GM19397 (cell line): ENCODE data around the gene AKAP7.
"Not testable (repeated sequence)": the region's sequence is repeated elsewhere in the genome, so short reads cannot be mapped to it uniquely, and the experiment has no call there.

Experiments used
- ATAC-seq: cut with Tn5 transposase; IDR thresholded peaks from one replicate; pipeline ENCODE4 v1.9.1; 2021; ENCODE audit warnings: mild to moderate bottlenecking, moderate library complexity; ENCODE audit not compliant: unreplicated experiment

Gene AKAP7

GRCh38 chr6:131288214-131288613 lies 152.9 kb downstream of the AKAP7 start:
- no peak for ATAC-seq

- no peak for ATAC-seq
Measured at GRCh38 chr6:131290955-131291354, 155.7 kb downstream of the AKAP7 start.

GRCh38 chr6:131292145-131292938 lies 157.1 kb downstream of the AKAP7 start:
- no peak for ATAC-seq

- ATAC-seq, result no peak
Measured at GRCh38 chr6:131293472-131293911, 158.2 kb downstream of the AKAP7 start.

- no peak for ATAC-seq
Measured at GRCh38 chr6:131295081-131295480, 159.8 kb downstream of the AKAP7 start.

- ATAC-seq, result not testable (repeated sequence)
Measured at GRCh38 chr6:131300826-131301225, 165.6 kb downstream of the AKAP7 start.

GRCh38 chr6:131303338-131303930 lies 168.2 kb downstream of the AKAP7 start:
- ATAC-seq, result no peak

GRCh38 chr6:131305037-131305850 lies 170.0 kb downstream of the AKAP7 start:
- ATAC-seq, result no peak

GRCh38 chr6:131309437-131309836 lies 174.2 kb downstream of the AKAP7 start:
- no peak for ATAC-seq

GRCh38 chr6:131314838-131315237 lies 179.6 kb downstream of the AKAP7 start:
- no peak for ATAC-seq

GRCh38 chr6:131316654-131317053 lies 181.4 kb downstream of the AKAP7 start:
- ATAC-seq, result no peak

- no peak for ATAC-seq
Measured at GRCh38 chr6:131317516-131317915, 182.2 kb downstream of the AKAP7 start.

- no peak for ATAC-seq
Measured at GRCh38 chr6:131321589-131321988, 186.3 kb downstream of the AKAP7 start.

- no peak for ATAC-seq
Measured at GRCh38 chr6:131322125-131322524, 186.9 kb downstream of the AKAP7 start.

GRCh38 chr6:131325669-131326068 lies 190.4 kb downstream of the AKAP7 start:
- ATAC-seq, result not testable (repeated sequence)

GRCh38 chr6:131328727-131329126 lies 193.5 kb downstream of the AKAP7 start:
- not testable (repeated sequence) for ATAC-seq

GRCh38 chr6:131331151-131331550 lies 195.9 kb downstream of the AKAP7 start:
- ATAC-seq, result no peak

- no peak for ATAC-seq
Measured at GRCh38 chr6:131331873-131332781, 196.9 kb downstream of the AKAP7 start.
